Trophoblast cell (in vitro differentiated cells and primary cell): ENCODE data around the gene PRAMEF10.
"Not testable (repeated sequence)": the region's sequence is repeated elsewhere in the genome, so short reads cannot be mapped to it uniquely, and the experiment has no call there.

Source experiments
- DNase-seq, 2 donors: peaks; one replicate each; pipeline ENCODE4 v3.0.0-alpha.2; 2016
- H2AFZ ChIP-seq: 2 replicates; pipeline ENCODE4 v1.6.1; 2013; ENCODE audit warnings: low read length, moderate library complexity, mild to moderate bottlenecking; ENCODE audit not compliant: insufficient read depth, poor library complexity
- H2AK5ac ChIP-seq: 2 replicates; pipeline ENCODE4 v1.6.1; 2013; ENCODE audit warnings: mild to moderate bottlenecking, low read length
- H2BK120ac ChIP-seq: 2 replicates; pipeline ENCODE4 v1.6.1; 2013; ENCODE audit warnings: low read length, mild to moderate bottlenecking, moderate library complexity; ENCODE audit not compliant: insufficient read depth, poor library complexity
- H2BK12ac ChIP-seq: 2 replicates; pipeline ENCODE4 v1.6.1; 2013; ENCODE audit warnings: mild to moderate bottlenecking, low read length, moderate library complexity
- H2BK5ac ChIP-seq: 2 replicates; pipeline ENCODE4 v1.6.1; 2013; ENCODE audit warnings: low read length, low read depth, moderate library complexity, mild to moderate bottlenecking; ENCODE audit not compliant: poor library complexity
- H3K14ac ChIP-seq: 2 replicates; pipeline ENCODE4 v1.6.1; 2013; ENCODE audit warnings: mild to moderate bottlenecking, low read length
- H3K18ac ChIP-seq: 2 replicates; pipeline ENCODE4 v1.6.1; 2013; ENCODE audit warnings: mild to moderate bottlenecking, low read length
- H3K23ac ChIP-seq: 2 replicates; pipeline ENCODE4 v1.6.1; 2013; ENCODE audit warnings: low read length
- H3K27ac ChIP-seq: 2 replicates; pipeline ENCODE4 v1.5.1; 2013; ENCODE audit warnings: low read depth, mild to moderate bottlenecking, inconsistent platforms, low read length, moderate library complexity
- H3K27me3 ChIP-seq: 2 replicates; pipeline ENCODE4 v1.6.1; 2013; ENCODE audit warnings: inconsistent platforms, mild to moderate bottlenecking, low read length, moderate library complexity; ENCODE audit not compliant: insufficient read depth
- H3K36me3 ChIP-seq, 2 experiments: 1 replicate in 1 of 2; 2 replicates in 1 of 2; pipeline ENCODE4 v1.6.1; 2013; ENCODE audit warnings: low read length in 2 of 2, mild to moderate bottlenecking in 2 of 2, moderate library complexity in 1 of 2; ENCODE audit not compliant: insufficient read depth in 2 of 2, control insufficient read depth in 1 of 2
- H3K4ac ChIP-seq: 2 replicates; pipeline ENCODE4 v1.6.1; 2013; ENCODE audit warnings: low read depth, mild to moderate bottlenecking, low read length, moderate library complexity
- H3K4me1 ChIP-seq, 2 experiments: 1 replicate in 1 of 2; 2 replicates in 1 of 2; pipeline ENCODE4 v1.6.1; 2013; ENCODE audit warnings: low read length in 2 of 2, mild to moderate bottlenecking in 2 of 2, moderate library complexity in 1 of 2; ENCODE audit not compliant: insufficient read depth in 2 of 2, control insufficient read depth in 1 of 2
- H3K4me2 ChIP-seq: 2 replicates; pipeline ENCODE4 v1.6.1; 2013; ENCODE audit warnings: inconsistent platforms, mild to moderate bottlenecking, low read length, moderate library complexity
- H3K4me3 ChIP-seq: 2 replicates; pipeline ENCODE4 v1.5.1; 2013; ENCODE audit warnings: mild to moderate bottlenecking, low read depth, low read length, inconsistent platforms
- H3K79me1 ChIP-seq: one replicate; pipeline ENCODE4 v1.6.1; 2013; ENCODE audit warnings: low read length
- H3K79me2 ChIP-seq: 2 replicates; pipeline ENCODE4 v1.6.1; 2013; ENCODE audit warnings: low read length, mild to moderate bottlenecking; ENCODE audit not compliant: control insufficient read depth, insufficient read depth, poor library complexity
- H3K9ac ChIP-seq: 2 replicates; pipeline ENCODE4 v1.6.1; 2013; ENCODE audit warnings: mild to moderate bottlenecking, low read length
- H3K9me3 ChIP-seq: 2 replicates; pipeline ENCODE4 v1.6.1; 2013; ENCODE audit warnings: low read depth, mild to moderate bottlenecking, control low read depth, inconsistent platforms, low read length; ENCODE audit not compliant: insufficient read depth
- H4K12ac ChIP-seq: 2 replicates; pipeline ENCODE4 v1.6.1; 2013; ENCODE audit warnings: low read depth, mild to moderate bottlenecking, low read length, moderate library complexity
- H4K8ac ChIP-seq: 2 replicates; pipeline ENCODE4 v1.6.1; 2013; ENCODE audit warnings: low read depth, mild to moderate bottlenecking, low read length, moderate library complexity
- H4K91ac ChIP-seq: one replicate; pipeline ENCODE4 v1.6.1; 2013; ENCODE audit warnings: low read depth, mild to moderate bottlenecking, low read length, moderate library complexity
- WGBS: extraction: QIAGEN DNeasy Blood & Tissue Kit; methylation state at CpG from one replicate; pipeline ENCODE4 v1.1.7; 2013; ENCODE audit warnings: missing lambda C conversion rate; ENCODE audit not compliant: insufficient read length, insufficient coverage; ENCODE audit errors: extremely low coverage; 5-methylcytosine and 5-hydroxymethylcytosine counted together

Gene PRAMEF10

DNA sequence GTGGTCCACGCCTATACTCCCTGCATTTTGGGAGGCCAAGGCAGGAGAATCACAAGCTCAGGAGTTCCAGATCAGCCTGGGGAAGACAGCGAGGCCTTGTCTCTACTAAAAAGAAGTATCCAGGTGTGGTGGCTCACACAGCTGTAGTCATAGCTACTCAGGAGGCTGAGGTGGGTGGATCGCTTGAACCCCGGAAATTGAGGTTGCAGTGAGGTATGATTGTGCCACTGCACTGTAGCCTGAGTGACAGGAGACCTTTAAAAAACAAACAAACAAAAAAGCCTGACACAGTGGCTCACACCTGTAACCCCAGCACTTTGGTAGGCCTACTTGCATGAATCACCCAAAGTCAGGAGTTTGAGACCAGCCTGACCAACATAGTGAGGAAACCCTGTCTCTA lies 19.6 kb downstream of the PRAMEF10 start:
- H3K18ac ChIP-seq, H2BK120ac ChIP-seq, H3K4ac ChIP-seq, H3K79me1 ChIP-seq, H2BK5ac ChIP-seq, H4K91ac ChIP-seq, H3K14ac ChIP-seq, H2AK5ac ChIP-seq, H3K4me1 ChIP-seq, DNase-seq, H3K27me3 ChIP-seq, H2AFZ ChIP-seq, H3K4me3 ChIP-seq, H3K23ac ChIP-seq, H3K9ac ChIP-seq, H3K79me2 ChIP-seq, H3K27ac ChIP-seq, H2BK12ac ChIP-seq, H3K36me3 ChIP-seq, H3K4me2 ChIP-seq, H4K12ac ChIP-seq, H4K8ac ChIP-seq, H3K9me3 ChIP-seq: not testable (repeated sequence)
- WGBS = no CpG with 5 or more reads among the region's 4 CpGs

DNA sequence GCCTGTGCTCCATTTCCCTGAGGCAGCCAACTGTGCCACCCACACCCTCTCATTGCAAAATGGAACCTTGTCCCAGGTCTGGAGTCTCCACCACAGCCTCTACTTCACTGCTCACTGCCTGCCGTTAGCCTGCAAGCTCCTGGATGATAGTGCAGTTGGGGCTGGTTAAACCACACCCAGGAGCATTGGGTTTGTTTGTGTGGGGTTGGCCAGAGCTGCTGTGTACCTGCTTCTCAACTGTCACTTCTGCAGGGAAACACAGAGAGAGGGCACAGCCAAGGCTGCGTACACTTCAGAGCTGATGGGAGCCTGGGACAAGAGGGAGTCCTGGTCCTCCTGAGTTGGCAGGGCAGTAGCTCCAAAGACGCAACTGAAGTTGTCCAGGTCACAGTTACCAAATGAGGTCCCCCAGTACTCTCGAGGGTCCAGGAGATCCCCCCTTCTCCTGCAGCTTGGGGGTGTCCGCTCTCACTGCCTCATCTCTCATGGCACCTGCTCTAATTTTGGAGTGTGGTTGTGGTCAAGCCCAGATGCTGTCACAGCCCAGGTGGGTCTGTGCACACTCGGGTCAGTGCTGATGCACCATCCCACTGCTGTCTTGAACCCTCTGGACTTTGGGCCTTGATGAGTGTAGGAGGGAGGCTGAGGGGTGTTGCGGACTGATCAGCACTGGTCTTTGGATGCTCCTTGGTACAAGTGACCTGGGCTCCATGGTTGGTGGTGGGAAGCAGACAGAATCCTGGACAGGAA lies 34.8 kb downstream of the PRAMEF10 start:
- not testable (repeated sequence) for H2BK12ac ChIP-seq, H2AFZ ChIP-seq, H3K4ac ChIP-seq, H4K91ac ChIP-seq, H3K23ac ChIP-seq, H3K9ac ChIP-seq, H3K18ac ChIP-seq, H3K4me1 ChIP-seq, H3K79me1 ChIP-seq, H3K79me2 ChIP-seq, H3K27me3 ChIP-seq, H2BK120ac ChIP-seq, H3K36me3 ChIP-seq, H3K27ac ChIP-seq, DNase-seq, H3K4me3 ChIP-seq, H4K12ac ChIP-seq, H4K8ac ChIP-seq, H2BK5ac ChIP-seq, H3K14ac ChIP-seq, H2AK5ac ChIP-seq, H3K4me2 ChIP-seq
- WGBS = no CpG with 5 or more reads among the region's 7 CpGs
- H3K9me3 ChIP-seq = peaks cover 10% of the 10 kb centered on the region

DNA sequence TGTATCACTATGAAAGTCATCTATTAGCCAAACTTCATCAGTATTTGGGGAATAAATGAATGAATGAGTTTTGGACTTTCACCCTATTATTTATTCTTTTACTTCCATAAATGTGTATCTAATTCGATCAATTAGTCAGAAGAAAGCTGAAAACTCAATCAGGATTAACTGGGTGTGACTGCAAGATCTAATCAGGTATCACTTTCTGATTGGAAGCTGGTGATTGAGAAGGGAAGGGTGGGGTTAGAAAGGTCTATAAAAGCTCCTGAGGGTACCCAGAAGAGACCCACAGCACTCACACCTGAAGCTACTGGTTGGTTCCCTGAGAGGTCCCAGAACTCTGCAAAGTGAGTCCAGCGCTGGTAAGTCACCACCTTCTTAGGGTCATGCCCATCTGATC lies 41.3 kb downstream of the PRAMEF10 start, which contains the start of gene PRAMEF2:
Gene PRAMEF2 (plus strand): TSS at position 301 of the 400 bp plus-strand sequence. CDS start 1,924 bp downstream, outside the sequence.
- not testable (repeated sequence) for H3K18ac ChIP-seq, H3K23ac ChIP-seq, H3K4me3 ChIP-seq, H3K9me3 ChIP-seq, H2AK5ac ChIP-seq, H3K4ac ChIP-seq, H3K79me2 ChIP-seq, H2BK5ac ChIP-seq, H2AFZ ChIP-seq, H3K4me2 ChIP-seq, H4K12ac ChIP-seq, H2BK12ac ChIP-seq, H3K9ac ChIP-seq, H3K4me1 ChIP-seq, H3K27ac ChIP-seq, H3K14ac ChIP-seq, H3K27me3 ChIP-seq, H4K91ac ChIP-seq, H3K36me3 ChIP-seq, H4K8ac ChIP-seq, H2BK120ac ChIP-seq, DNase-seq, H3K79me1 ChIP-seq
- WGBS = no CpG with 5 or more reads among the region's 2 CpGs

DNA sequence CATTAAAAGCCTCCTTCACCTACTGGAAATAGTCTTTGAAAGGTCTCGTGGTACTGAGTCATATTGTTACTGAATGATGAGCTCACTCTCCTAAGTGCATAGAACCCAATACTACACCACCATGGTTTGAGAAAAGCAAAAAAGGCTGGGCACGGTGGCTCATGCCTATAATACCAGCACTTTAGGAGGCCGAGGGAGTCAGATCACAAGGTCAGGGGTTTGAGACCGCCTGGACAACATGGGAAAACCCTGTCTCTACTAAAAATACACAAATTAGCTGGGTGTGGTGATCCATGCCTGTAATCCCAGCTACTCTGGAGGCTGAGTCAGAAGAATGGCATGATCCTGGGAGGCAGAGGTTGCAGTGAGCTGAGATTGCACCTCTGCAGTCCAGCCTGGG lies 46.3 kb downstream of the PRAMEF10 start:
- no CpG with 5 or more reads among the region's 4 CpGs for WGBS
- Histone ChIP-seq H2BK5ac (no peak overlapping the region), H3K14ac (no peak overlapping the region)

More for the DNA sequence above, 46.3 kb downstream of the PRAMEF10 start:
- H3K18ac ChIP-seq = no peak overlapping the region
- no peaks in the 10 kb centered on the region for H3K79me2 ChIP-seq
- no peaks in the 10 kb centered on the region for H3K79me1 ChIP-seq
- H3K4me1 ChIP-seq = no peaks in the 10 kb centered on the region
- no peak overlapping the region for H2AFZ ChIP-seq
- no peaks in the 10 kb centered on the region for H3K27me3 ChIP-seq
- no peak overlapping the region for H4K12ac ChIP-seq
- H3K9me3 ChIP-seq = peaks cover 9% of the 10 kb centered on the region
- DNase-seq = peak; percentile 25 to 27
- H2BK120ac ChIP-seq = no peak overlapping the region
- no peak overlapping the region for H3K9ac ChIP-seq
- H3K4me2 ChIP-seq = no peak overlapping the region
- H3K36me3 ChIP-seq = no peaks in the 10 kb centered on the region
- H4K91ac ChIP-seq = no peak overlapping the region
- no peak overlapping the region for H2AK5ac ChIP-seq
- H4K8ac ChIP-seq = no peak overlapping the region
- H2BK12ac ChIP-seq = no peak overlapping the region
- H3K27ac ChIP-seq = no peak overlapping the region
- no peak overlapping the region for H3K4me3 ChIP-seq
- H3K4ac ChIP-seq = no peak overlapping the region
- no peak overlapping the region for H3K23ac ChIP-seq
